DOHH2 (cell line): ENCODE data around the gene VEGFC.

Experiments used
- CTCF ChIP-seq: fragments of 200-600 bp; sonication (generic); IDR thresholded peaks from one replicate; pipeline ENCODE4 v1.5.1; 2014; ENCODE audit warnings: antibody characterized with exemption, mild to moderate bottlenecking, low read depth, low read length; ENCODE audit not compliant: poor library complexity, severe bottlenecking
- EZH2phosphoT487 ChIP-seq: fragments of 200-600 bp; sonication (generic); IDR thresholded peaks from 2 replicates; pipeline ENCODE4 v1.6.1; 2017; ENCODE audit warnings: borderline replicate concordance, mild to moderate bottlenecking, antibody characterized with exemption, low read length, moderate library complexity, mixed read lengths

GRCh38 chr4:176830971-176831370 lies 38.2 kb upstream of the VEGFC start:
- TF ChIP-seq EZH2phosphoT487: no peak
- TF ChIP-seq CTCF: no peak
